ENCODE data around the gene ANXA10. TPM values are rescaled to one million over a fixed set of nuclear protein-coding genes. Genes with fewer than 3 reads are reported as not detected.

ANXA10 gene
- total and polyA plus RNA-seq, 8 donors, result 49.6 to 721 (median 251) TPM; not detected in 1

DNA sequence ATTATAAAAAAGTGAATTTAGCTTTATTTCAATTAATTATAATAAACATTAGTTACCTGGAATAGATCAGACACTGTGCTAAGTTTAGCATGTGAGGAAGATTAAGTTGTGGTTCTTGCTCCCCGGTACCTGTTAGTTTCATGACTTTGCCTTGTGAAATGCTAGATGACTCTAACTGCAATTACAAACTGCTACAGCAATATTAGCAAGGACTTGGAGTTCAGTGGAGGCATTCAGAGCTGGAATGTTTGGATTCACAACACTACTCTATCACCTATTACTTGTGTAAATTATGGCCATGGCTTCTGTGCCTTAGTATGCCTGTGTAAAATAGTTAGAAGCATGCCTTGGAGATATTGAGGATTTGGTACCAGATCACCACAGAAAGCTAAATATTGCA, 21.4 kb upstream of the ANXA10 start:
- no peak for DNase-seq
- 88 to 100% (median 97%) methylated on average over 1 of the region's 1 CpG for WGBS, 5 donors
- intact Hi-C loops (cut with DNase I; ENCODE audit: low total_unique reads), result no loop called here

DNA sequence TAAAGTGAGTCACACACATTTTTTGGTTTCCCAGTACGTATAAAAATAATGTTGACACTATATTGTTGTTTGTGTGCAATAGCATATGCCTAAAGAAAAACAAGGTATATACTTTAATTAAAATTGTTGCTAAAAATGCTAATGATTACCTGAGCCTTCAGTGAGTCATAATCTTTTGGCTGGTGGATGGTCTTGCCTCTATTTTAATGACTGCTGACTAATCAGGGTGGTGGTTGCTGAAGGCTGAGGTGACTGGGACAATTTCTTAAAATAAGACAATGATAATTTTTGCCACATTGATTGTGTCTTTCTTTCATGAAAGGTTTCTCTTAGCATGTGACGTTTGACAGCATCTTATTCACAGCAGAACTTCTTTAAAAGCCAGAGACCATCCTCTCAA, 21.0 kb upstream of the ANXA10 start:
- H3K4me1 ChIP-seq, result no peaks in the 10 kb centered on the region
- intact Hi-C loops (cut with DNase I; ENCODE audit: low total_unique reads), result no loop called here
- H3K4me3 ChIP-seq, result no peak overlapping the region
- no peaks in the 10 kb centered on the region for H3K27me3 ChIP-seq
- no peaks in the 10 kb centered on the region for H3K36me3 ChIP-seq
- no peak for TF ChIP-seq POLR2A (IDR thresholded peaks at IDR 0.05)
- TF ChIP-seq POLR2AphosphoS5 (IDR thresholded peaks at IDR 0.05), result no peak
- TF ChIP-seq, protein P1, sequence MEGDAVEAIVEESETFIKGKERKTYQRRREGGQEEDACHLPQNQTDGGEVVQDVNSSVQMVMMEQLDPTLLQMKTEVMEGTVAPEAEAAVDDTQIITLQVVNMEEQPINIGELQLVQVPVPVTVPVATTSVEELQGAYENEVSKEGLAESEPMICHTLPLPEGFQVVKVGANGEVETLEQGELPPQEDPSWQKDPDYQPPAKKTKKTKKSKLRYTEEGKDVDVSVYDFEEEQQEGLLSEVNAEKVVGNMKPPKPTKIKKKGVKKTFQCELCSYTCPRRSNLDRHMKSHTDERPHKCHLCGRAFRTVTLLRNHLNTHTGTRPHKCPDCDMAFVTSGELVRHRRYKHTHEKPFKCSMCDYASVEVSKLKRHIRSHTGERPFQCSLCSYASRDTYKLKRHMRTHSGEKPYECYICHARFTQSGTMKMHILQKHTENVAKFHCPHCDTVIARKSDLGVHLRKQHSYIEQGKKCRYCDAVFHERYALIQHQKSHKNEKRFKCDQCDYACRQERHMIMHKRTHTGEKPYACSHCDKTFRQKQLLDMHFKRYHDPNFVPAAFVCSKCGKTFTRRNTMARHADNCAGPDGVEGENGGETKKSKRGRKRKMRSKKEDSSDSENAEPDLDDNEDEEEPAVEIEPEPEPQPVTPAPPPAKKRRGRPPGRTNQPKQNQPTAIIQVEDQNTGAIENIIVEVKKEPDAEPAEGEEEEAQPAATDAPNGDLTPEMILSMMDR (IDR thresholded peaks at IDR 0.05), result no peak
- no peak for TF ChIP-seq EP300 (IDR thresholded peaks at IDR 0.05)
- no peak for DNase-seq
- WGBS, 5 donors, result 81 to 93% (median 83%) methylated on average over 2 of the region's 2 CpGs
- H3K27ac ChIP-seq, result no peak overlapping the region
- peaks cover 0 to 6% (median 3%) of the 10 kb centered on the region in 4 donors for H3K9me3 ChIP-seq

More for the DNA sequence above, 21.4 kb upstream of the ANXA10 start:
- no peak overlapping the region for H3K4me3 ChIP-seq
- no peaks in the 10 kb centered on the region for H3K4me1 ChIP-seq
- TF ChIP-seq POLR2A (IDR thresholded peaks at IDR 0.05) (no peak), POLR2AphosphoS5 (IDR thresholded peaks at IDR 0.05) (no peak), EP300 (IDR thresholded peaks at IDR 0.05) (no peak)
- TF ChIP-seq, protein P1 (IDR thresholded peaks at IDR 0.05), result no peak
- H3K9me3 ChIP-seq, result peaks cover 0 to 6% (median 3%) of the 10 kb centered on the region in 4 donors
- no peaks in the 10 kb centered on the region for H3K36me3 ChIP-seq
- no peaks in the 10 kb centered on the region for H3K27me3 ChIP-seq
- no peak overlapping the region for H3K27ac ChIP-seq

DNA sequence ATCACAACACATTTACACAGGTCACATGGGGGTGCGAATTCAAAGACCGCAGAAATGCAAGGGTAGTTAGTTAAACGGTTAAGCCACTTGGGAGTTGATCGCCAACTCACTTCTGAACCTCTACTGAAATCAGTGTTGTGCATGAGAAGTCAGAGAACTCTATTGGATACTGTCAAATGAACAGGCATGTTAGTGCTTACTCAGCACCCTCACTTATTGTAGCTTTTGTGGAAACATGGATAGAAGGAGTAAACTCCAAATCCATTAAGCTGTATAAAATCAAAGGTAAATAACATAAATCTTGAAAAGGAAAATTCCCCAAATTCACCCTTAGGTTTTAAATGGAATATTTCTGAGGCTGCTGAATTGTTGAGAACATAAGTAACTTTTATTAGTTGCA, 17.5 kb upstream of the ANXA10 start:
- no peaks in the 10 kb centered on the region for H3K4me1 ChIP-seq
- intact Hi-C loops (cut with DNase I; ENCODE audit: low total_unique reads), result no loop called here
- no peaks in the 10 kb centered on the region for H3K27me3 ChIP-seq
- H3K9me3 ChIP-seq, result peaks cover 0 to 4% (median 0%) of the 10 kb centered on the region in 4 donors
- H3K36me3 ChIP-seq, result no peaks in the 10 kb centered on the region
- WGBS, 5 donors, result 88 to 98% (median 94%) methylated on average over 4 of the region's 4 CpGs
- TF ChIP-seq POLR2A (IDR thresholded peaks at IDR 0.05), result no peak
- no peak for TF ChIP-seq EP300 (IDR thresholded peaks at IDR 0.05)
- no peak for TF ChIP-seq POLR2AphosphoS5 (IDR thresholded peaks at IDR 0.05)
- TF ChIP-seq, protein P1 (IDR thresholded peaks at IDR 0.05), result no peak
- no peak overlapping the region for H3K4me3 ChIP-seq
- no peak overlapping the region for H3K27ac ChIP-seq
- DNase-seq, result no peak

DNA sequence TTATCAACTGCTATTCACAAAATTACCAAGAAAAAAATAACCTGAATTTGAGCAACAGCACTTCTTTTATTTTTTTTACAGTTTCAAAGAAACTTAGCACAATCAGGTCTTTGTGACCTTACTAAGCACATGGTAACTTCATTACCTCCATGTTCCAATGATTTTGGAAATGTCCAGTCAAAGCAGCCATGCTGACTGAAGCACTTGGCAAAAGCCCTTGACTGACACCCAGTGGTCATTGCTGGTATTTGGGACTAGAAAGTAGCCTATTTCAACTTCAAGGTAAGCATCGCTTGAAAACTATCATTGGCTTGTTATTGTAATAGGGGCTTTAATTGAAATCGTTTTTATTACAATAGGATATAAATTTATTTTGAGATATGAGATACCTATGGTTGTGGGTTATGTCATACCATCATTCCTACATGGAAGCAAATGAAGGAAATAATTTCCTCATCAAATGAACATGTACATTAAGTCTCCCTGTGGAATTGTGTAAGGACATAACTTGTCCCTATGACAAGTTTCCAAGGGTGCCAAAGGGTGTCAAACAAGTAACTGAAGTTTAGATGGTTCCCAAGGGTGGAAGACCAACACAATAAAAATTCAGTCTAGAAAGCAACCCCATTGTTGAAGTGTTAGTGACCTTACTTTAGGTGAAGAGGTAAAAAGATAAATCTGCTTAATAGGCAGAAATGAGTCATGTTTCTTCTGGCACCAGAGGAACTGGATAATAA, 15.2 kb upstream of the ANXA10 start:
- no peaks in the 10 kb centered on the region for H3K36me3 ChIP-seq
- intact Hi-C loops (cut with DNase I; ENCODE audit: low total_unique reads), result no loop called here
- no peak overlapping the region for H3K27ac ChIP-seq
- peak; percentile 75 to 84 for DNase-seq
- no peak for TF ChIP-seq POLR2A (IDR thresholded peaks at IDR 0.05)
- TF ChIP-seq, protein P1 (IDR thresholded peaks at IDR 0.05), result peak in 5 of 7 experiments; percentile 50 to 78 (median 59)
- no peak for TF ChIP-seq EP300 (IDR thresholded peaks at IDR 0.05)
- TF ChIP-seq POLR2AphosphoS5 (IDR thresholded peaks at IDR 0.05), result peak in 1 of 3 donors; percentile 44
- H3K4me3 ChIP-seq, result no peak overlapping the region
- no peaks in the 10 kb centered on the region for H3K9me3 ChIP-seq
- no peaks in the 10 kb centered on the region for H3K27me3 ChIP-seq
- 4 to 10% (median 8%) methylated on average over 2 of the region's 2 CpGs for WGBS, 5 donors
- H3K4me1 ChIP-seq, result no peaks in the 10 kb centered on the region
